NCI-H2196 (cell line): Measurements from ENCODE around the gene C6orf120.

ENCODE experiments used
- DNase-seq: peaks from one replicate; lab custom pipeline; 2025; ENCODE audit not compliant: unreplicated experiment; lab: John Stamatoyannopoulos, UW

Gene C6orf120

GRCh38 chr6:169724494-169725124, 22.7 kb downstream of the C6orf120 start, which contains the start of gene PHF10:
Gene PHF10 (minus strand): TSS chr6:169724500. CDS start chr6:169723931, 569 bp downstream.
- peak; percentile 7 for DNase-seq

DNA sequence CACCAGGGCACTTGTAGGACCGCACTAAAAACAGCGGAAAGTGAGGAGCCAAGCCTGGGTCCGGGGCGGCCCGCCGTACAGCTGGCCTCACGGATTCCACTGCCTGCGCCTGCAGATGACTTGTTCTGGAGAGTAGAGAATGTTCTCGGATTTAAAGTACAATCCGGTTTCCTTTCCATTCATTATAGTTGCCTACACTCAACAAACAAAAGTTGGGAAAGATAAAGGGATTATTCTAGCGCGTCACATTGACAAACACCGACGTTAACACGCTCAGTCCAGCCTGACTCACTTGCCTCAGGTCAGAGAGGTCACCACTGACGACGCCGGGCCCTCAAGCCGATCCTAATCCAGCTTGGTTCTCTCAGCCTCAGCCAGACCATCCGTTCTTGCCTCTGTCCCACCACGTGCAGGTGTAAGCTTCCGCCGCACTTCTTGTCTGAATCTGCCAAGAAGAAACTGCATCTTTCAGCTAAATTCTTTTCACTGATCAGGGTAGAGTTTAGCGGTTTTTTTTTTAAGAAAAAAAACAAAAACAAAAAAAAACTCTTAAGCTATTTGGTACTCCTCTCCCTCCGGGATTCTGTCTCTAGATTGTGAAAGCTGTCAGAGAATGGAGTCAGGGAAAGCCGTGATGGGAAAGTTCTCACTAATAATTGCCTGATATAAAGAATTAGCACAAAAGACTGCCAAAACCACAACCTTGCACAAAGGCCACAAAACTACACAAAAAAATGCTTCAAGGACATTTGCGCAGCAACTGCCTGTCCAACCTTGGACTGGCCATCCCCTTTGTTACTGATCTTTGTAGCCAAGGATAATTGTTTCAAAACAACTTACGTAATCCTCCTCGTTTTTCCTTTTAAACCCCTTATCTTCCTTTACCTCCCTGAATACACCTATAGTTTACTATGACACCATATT, 23.5 kb downstream of the C6orf120 start:
- peak; percentile 4 for DNase-seq

DNA sequence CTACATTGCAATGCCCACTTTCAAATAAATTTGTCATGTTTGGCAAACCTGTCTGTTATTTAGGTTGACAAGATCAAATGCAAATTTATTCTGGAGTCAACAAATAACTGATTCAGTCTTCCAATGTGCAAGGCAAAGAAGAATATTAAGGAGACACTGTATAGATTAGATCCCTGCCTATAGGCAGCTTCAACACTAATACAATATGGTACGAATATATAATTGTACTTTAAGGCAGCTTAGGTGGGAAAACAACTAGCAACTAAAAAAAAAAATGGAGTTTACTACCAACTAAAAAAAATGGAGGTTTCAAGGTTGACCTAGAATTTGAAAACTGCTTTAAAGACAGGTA, 24.1 kb downstream of the C6orf120 start:
- DNase-seq: no peak

GRCh38 chr6:169726963-169727362, 25.0 kb downstream of the C6orf120 start:
- DNase-seq: no peak

- DNase-seq: no peak
These were observed 28.0 kb downstream of the C6orf120 start for GRCh38 chr6:169729961-169730360.

- no peak for DNase-seq
These were observed 36.5 kb downstream of the C6orf120 start for GRCh38 chr6:169738204-169738975.

DNA sequence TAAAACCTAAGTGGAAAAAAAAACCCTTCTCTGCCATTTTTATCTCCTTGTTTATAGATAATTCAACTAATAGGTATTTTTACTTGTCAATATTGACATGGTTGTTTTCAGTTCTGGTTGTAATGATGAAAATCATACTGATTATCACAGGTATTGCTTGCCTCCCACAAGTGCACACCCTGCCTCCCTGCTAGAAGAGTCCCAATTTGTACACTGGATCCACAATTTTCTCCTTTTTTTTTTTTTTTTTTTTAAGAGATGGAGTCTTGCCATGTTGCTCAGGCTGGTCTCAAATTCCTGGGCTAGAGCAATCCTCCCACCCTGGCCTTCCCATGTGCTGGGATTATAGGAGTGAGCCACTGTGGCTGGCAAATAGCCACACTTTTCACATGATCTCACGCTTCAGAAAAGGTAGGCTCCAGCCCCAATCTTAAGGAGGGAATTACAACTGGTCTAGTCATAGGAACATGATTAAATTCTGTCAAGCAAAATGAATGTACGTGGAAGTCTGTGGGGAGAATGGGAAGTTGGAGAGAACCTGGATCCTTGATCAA, 37.1 kb downstream of the C6orf120 start:
- DNase-seq: no peak

DNA sequence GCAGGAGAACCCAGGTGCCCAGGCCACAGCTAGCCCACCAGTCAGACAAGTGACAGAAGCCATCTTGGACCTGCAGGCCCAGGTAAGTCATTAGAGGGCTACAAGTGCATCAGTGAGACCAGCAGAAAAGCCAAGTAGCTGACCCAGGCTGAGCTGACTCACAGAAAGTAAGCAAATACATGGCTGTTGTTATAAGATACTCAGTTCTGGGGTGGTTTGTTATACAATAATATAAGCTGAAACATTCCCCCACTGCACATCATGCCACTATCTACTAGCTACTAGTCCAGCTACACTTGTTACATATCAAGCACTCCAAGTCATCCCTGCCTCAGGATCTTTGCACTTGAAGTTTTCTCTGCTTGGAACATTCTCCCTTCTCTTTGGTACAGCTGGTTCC, 39.4 kb downstream of the C6orf120 start:
- no peak for DNase-seq

- no peak for DNase-seq
These were observed 43.5 kb downstream of the C6orf120 start for GRCh38 chr6:169745405-169745804.

DNA sequence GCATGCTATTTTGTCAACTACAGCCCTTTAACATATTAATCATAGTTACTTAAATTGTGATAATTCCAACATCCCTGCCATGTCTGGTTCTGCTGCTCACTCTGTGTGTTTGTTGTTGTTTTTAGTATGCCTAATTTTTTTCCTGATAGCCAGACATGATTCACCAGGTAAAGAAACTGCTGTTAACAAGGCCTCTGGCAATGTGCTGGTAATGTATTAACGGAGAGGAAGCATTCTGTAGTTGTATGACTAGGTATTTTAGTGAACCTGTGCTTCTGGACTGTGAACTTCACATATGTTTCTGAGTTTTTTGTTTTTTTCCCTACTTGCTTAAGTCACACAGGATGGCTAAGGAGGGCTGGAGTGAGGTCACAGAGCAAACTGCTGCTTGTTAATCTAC, 44.6 kb downstream of the C6orf120 start:
- DNase-seq: no peak

- DNase-seq: peak; percentile 85
These were observed 49.5 kb downstream of the C6orf120 start, which contains the start of the genes DYNLT2 and ERMARD for GRCh38 chr6:169751242-169752073. Gene DYNLT2 (minus strand): TSS chr6:169751572. CDS start chr6:169751458, 114 bp downstream. Gene ERMARD (plus strand): TSS chr6:169751622. CDS start chr6:169751658, 36 bp downstream.

- DNase-seq: no peak
These were observed 50.2 kb downstream of the C6orf120 start for GRCh38 chr6:169752074-169752623.
